ENCODE data around the gene GSK3B. TPM values are rescaled to one million over a fixed set of nuclear protein-coding genes. Genes with fewer than 3 reads are reported as not detected.

The GSK3B gene
- total RNA-seq, 1 donor from 2014 or later: 11.8 TPM

- TF ChIP-seq CTCF (IDR thresholded peaks at IDR 0.05): no peak
- H3K4me3 ChIP-seq: no peak overlapping the region
These were observed 258.7 kb downstream of the GSK3B start for GRCh38 chr3:119835556-119835955.

GRCh38 chr3:119834754-119835370, 259.4 kb downstream of the GSK3B start:
- H3K27me3 ChIP-seq: no peaks in the 10 kb centered on the region
- no peak for TF ChIP-seq CTCF (IDR thresholded peaks at IDR 0.05)
- intact Hi-C loops (cut with DNase I): no loop called here
- H3K4me3 ChIP-seq: no peak overlapping the region
- DNase-seq (ENCODE audit: low spot score in 2 of 2): no peak
- H3K9me3 ChIP-seq: no peaks in the 10 kb centered on the region
- H3K4me1 ChIP-seq: no peaks in the 10 kb centered on the region
- no peak overlapping the region for H3K27ac ChIP-seq
- H3K36me3 ChIP-seq: peaks cover 0 to 3% of the 10 kb centered on the region in 2 donors

More at GRCh38 chr3:119835556-119835955, 258.7 kb downstream of the GSK3B start:
- H3K4me1 ChIP-seq: no peaks in the 10 kb centered on the region
- intact Hi-C loops (cut with DNase I): no loop called here
- H3K27me3 ChIP-seq: no peaks in the 10 kb centered on the region
- no peak for DNase-seq (ENCODE audit: low spot score in 2 of 2)
- H3K27ac ChIP-seq: no peak overlapping the region
- H3K9me3 ChIP-seq: no peaks in the 10 kb centered on the region
- peaks cover 0 to 3% of the 10 kb centered on the region in 2 donors for H3K36me3 ChIP-seq

GRCh38 chr3:119831941-119832371, 262.3 kb downstream of the GSK3B start:
- no peak for DNase-seq (ENCODE audit: low spot score in 2 of 2)
- intact Hi-C loops (cut with DNase I): no loop called here
- H3K27ac ChIP-seq: no peak overlapping the region
- peaks cover 0 to 3% of the 10 kb centered on the region in 2 donors for H3K36me3 ChIP-seq
- no peak overlapping the region for H3K4me3 ChIP-seq
- no peaks in the 10 kb centered on the region for H3K4me1 ChIP-seq
- no peaks in the 10 kb centered on the region for H3K27me3 ChIP-seq
- H3K9me3 ChIP-seq: no peaks in the 10 kb centered on the region
- TF ChIP-seq CTCF (IDR thresholded peaks at IDR 0.05): no peak

- Histone ChIP-seq H3K4me3 (no peak overlapping the region), H3K4me1 (no peaks in the 10 kb centered on the region), H3K36me3 (peaks cover 3 to 4% of the 10 kb centered on the region in 2 donors), H3K27ac (no peak overlapping the region), H3K9me3 (no peaks in the 10 kb centered on the region), H3K27me3 (no peaks in the 10 kb centered on the region)
- DNase-seq (ENCODE audit: low spot score in 2 of 2): no peak
- intact Hi-C loops (cut with DNase I): no loop called here
- no peak for TF ChIP-seq CTCF (IDR thresholded peaks at IDR 0.05)
These were observed 263.2 kb downstream of the GSK3B start for GRCh38 chr3:119831022-119831421.

DNA sequence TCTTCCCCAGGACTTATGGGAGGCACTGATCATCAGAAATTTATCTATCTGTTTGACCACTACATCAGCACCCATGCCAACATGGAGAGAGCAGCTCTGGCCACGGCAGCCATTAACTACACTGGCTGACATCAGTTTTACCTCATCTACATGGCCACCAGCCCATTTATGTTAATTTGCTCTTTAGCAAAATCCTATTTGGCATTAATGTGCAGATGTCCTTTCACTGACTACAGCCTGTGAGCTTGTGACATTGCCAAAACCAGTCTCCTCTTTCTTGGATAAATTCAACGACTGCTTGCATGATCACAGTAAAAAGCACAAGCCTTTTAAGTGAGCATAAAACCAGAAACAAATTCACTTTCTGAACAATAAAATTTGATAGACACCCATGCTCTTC, 264.8 kb downstream of the GSK3B start:
- no peak for DNase-seq (ENCODE audit: low spot score in 2 of 2)
- no peaks in the 10 kb centered on the region for H3K27me3 ChIP-seq
- intact Hi-C loops (cut with DNase I): no loop called here
- TF ChIP-seq CTCF (IDR thresholded peaks at IDR 0.05): no peak
- no peaks in the 10 kb centered on the region for H3K9me3 ChIP-seq
- no peak overlapping the region for H3K27ac ChIP-seq
- H3K4me3 ChIP-seq: no peak overlapping the region
- H3K4me1 ChIP-seq: no peaks in the 10 kb centered on the region
- peaks cover 6 to 14% of the 10 kb centered on the region in 2 donors for H3K36me3 ChIP-seq

All from ascending aorta (tissue), 2 donors.